ENCODE measurements around the gene SLC25A26.

DNA sequence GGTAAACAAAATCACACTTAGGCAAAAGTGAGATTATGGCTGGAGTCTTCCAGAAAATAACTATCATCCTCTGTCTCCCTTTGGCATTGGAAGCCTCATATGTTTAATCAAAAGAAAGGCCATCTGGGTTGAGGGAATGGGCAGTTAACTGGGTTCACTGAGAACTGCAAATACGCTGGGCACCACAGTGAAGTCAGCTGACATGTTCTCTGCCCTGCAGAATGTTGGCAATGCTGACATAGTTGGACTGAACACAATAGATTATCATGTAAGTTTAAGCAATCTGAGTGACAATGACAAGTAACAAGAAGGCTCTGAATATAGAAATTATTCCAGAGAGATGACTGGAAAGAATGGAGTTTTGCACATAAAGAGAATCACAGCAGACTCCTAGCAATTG lies 43.8 kb upstream of the SLC25A26 start:
- TF ChIP-seq, protein P1, sequence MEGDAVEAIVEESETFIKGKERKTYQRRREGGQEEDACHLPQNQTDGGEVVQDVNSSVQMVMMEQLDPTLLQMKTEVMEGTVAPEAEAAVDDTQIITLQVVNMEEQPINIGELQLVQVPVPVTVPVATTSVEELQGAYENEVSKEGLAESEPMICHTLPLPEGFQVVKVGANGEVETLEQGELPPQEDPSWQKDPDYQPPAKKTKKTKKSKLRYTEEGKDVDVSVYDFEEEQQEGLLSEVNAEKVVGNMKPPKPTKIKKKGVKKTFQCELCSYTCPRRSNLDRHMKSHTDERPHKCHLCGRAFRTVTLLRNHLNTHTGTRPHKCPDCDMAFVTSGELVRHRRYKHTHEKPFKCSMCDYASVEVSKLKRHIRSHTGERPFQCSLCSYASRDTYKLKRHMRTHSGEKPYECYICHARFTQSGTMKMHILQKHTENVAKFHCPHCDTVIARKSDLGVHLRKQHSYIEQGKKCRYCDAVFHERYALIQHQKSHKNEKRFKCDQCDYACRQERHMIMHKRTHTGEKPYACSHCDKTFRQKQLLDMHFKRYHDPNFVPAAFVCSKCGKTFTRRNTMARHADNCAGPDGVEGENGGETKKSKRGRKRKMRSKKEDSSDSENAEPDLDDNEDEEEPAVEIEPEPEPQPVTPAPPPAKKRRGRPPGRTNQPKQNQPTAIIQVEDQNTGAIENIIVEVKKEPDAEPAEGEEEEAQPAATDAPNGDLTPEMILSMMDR (IDR thresholded peaks at IDR 0.05), result no peak
- TF ChIP-seq POLR2A (IDR thresholded peaks at IDR 0.05), result no peak
- no peak for TF ChIP-seq POLR2AphosphoS5 (IDR thresholded peaks at IDR 0.05)

All from gastroesophageal sphincter (tissue), 3 donors.